Stimulated activated CD4-positive, alpha-beta T cell treated with anti-CD3 and anti-CD28 coated beads, Interleukin-12 subunit alpha, Interleukin-12 subunit beta, amount 100 ng/mL, for 48 hours (primary cell): Measurements from ENCODE around the gene ADCY7.

Experiments used
- DNase-seq, 3 donors: peaks; one replicate each; pipeline ENCODE4 v3.0.0-alpha.2; 2020; ENCODE audit warnings: low read depth in 2 of 3, low spot score in 1 of 3

Gene ADCY7

GRCh38 chr16:50265716-50266336, 525 bp upstream of the ADCY7 start:
- no peak for DNase-seq

- DNase-seq, result no peak
Observed at GRCh38 chr16:50267151-50267631, 840 bp downstream of the ADCY7 start.

- DNase-seq, result no peak
Observed at GRCh38 chr16:50267651-50268050, 1.3 kb downstream of the ADCY7 start.

- no peak for DNase-seq
Observed at GRCh38 chr16:50268352-50268751, 2.0 kb downstream of the ADCY7 start.

- no peak for DNase-seq
Observed at GRCh38 chr16:50269061-50269705, 2.8 kb downstream of the ADCY7 start.

GRCh38 chr16:50269769-50270509, 3.6 kb downstream of the ADCY7 start:
- no peak for DNase-seq

GRCh38 chr16:50270510-50271147, 4.3 kb downstream of the ADCY7 start:
- DNase-seq, result no peak

GRCh38 chr16:50271148-50272041, 5.0 kb downstream of the ADCY7 start:
- DNase-seq, result no peak

GRCh38 chr16:50272111-50272571, 5.8 kb downstream of the ADCY7 start:
- DNase-seq, result no peak

- no peak for DNase-seq
Observed at GRCh38 chr16:50272687-50273381, 6.5 kb downstream of the ADCY7 start.

- DNase-seq, result no peak
Observed at GRCh38 chr16:50273382-50273690, 7.0 kb downstream of the ADCY7 start.

GRCh38 chr16:50273888-50274325, 7.6 kb downstream of the ADCY7 start:
- DNase-seq, result no peak

- DNase-seq, result no peak
Observed at GRCh38 chr16:50274326-50275097, 8.2 kb downstream of the ADCY7 start.

GRCh38 chr16:50275098-50275415, 8.7 kb downstream of the ADCY7 start:
- no peak for DNase-seq

GRCh38 chr16:50275428-50276325, 9.3 kb downstream of the ADCY7 start:
- no peak for DNase-seq

- DNase-seq, result no peak
Observed at GRCh38 chr16:50276326-50276640, 9.9 kb downstream of the ADCY7 start.

- no peak for DNase-seq
Observed at GRCh38 chr16:50276801-50277555, 10.6 kb downstream of the ADCY7 start.

GRCh38 chr16:50278251-50278650, 11.9 kb downstream of the ADCY7 start:
- no peak for DNase-seq
